HFF-Myc (cell line): ENCODE measurements around the gene TBXAS1.

ENCODE experiments used
- DNase-seq: peaks from one replicate; pipeline ENCODE4 v3.0.0-alpha.2; 2011; ENCODE audit warnings: low read depth; ENCODE audit errors: extremely low read depth
- H3K4me3 ChIP-seq: replicated peaks from 2 replicates; pipeline ENCODE4 v1.5.1; 2011; ENCODE audit warnings: low read depth, mild to moderate bottlenecking, control low read depth, low read length
- TF ChIP-seq, protein P1 (sequence below): IDR thresholded peaks from 2 replicates; pipeline ENCODE4 v1.5.1; 2012; ENCODE audit warnings: mild to moderate bottlenecking, low read depth, low read length, control low read depth; ENCODE audit errors: missing control alignments

The TBXAS1 gene

DNA sequence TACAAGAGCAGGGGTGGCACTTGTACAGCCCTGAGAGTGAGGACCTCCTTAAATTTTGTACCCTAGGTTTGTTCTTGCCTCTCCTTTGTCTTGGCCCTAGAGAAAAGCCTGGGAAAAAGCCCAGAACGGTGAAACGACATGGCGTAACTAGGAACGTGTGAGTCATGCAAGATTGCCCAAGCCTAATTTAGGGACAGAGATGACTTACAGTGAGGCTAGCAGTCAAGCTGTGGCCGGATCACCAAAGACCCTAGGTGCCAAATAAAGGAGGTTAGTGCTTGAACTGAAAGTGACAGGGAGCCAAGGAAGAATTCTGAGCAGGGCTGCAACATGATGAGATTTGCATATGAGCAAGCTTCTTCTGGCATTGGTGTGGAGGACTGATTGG lies 25.1 kb downstream of the TBXAS1 start:
- TF ChIP-seq, protein P1, sequence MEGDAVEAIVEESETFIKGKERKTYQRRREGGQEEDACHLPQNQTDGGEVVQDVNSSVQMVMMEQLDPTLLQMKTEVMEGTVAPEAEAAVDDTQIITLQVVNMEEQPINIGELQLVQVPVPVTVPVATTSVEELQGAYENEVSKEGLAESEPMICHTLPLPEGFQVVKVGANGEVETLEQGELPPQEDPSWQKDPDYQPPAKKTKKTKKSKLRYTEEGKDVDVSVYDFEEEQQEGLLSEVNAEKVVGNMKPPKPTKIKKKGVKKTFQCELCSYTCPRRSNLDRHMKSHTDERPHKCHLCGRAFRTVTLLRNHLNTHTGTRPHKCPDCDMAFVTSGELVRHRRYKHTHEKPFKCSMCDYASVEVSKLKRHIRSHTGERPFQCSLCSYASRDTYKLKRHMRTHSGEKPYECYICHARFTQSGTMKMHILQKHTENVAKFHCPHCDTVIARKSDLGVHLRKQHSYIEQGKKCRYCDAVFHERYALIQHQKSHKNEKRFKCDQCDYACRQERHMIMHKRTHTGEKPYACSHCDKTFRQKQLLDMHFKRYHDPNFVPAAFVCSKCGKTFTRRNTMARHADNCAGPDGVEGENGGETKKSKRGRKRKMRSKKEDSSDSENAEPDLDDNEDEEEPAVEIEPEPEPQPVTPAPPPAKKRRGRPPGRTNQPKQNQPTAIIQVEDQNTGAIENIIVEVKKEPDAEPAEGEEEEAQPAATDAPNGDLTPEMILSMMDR: no peak
- H3K4me3 ChIP-seq: no peak overlapping the region
- no peak for DNase-seq

GRCh38 chr7:139854803-139855497 lies 25.9 kb downstream of the TBXAS1 start:
- TF ChIP-seq, protein P1: no peak
- H3K4me3 ChIP-seq: no peak overlapping the region
- no peak for DNase-seq

DNA sequence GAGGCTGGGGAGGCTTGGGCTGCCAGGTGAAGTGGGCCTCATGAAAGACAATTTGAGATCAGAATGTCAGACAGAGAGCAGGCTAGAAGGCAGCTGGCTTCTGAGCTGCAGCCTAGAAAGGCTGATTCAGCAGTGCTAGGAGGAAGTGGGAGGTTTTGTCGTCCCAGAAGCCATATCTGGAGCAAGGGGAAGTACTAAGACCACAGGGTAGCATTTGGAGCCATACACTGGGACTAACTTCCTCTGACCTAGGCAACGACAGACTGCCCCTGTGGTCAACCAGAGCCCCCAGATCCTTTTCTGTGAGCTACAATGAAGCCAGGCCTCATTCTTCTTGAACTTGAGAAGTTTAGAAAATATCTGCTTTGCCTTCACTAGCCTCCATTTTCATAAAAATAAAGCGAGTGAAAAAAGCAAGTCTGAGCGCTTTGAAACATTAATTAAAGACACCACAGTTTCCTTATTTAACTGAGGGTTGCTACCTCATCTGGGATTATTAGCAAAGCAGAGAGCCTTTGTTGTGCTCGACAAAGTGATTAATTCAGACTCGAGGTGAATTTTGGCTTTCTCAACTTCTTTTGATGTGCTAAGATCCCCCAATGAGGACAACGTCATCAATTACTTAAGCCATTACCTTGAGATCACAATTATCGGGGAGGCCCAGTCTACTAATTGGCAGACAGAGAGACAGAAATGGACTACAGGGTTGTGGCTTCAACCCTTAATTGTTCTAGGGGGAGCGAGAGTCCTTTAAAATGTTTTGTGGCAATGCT lies 26.6 kb downstream of the TBXAS1 start:
- H3K4me3 ChIP-seq: no peak overlapping the region
- no peak for DNase-seq
- TF ChIP-seq, protein P1: no peak

- no peak for DNase-seq
- TF ChIP-seq, protein P1: no peak
- H3K4me3 ChIP-seq: no peak overlapping the region
Measured at GRCh38 chr7:139857791-139858190, 28.7 kb downstream of the TBXAS1 start.

- DNase-seq: no peak
Measured at GRCh38 chr7:139860090-139860775, 31.2 kb downstream of the TBXAS1 start.

GRCh38 chr7:139861803-139862202 lies 32.7 kb downstream of the TBXAS1 start:
- DNase-seq: no peak

More at GRCh38 chr7:139860090-139860775, 31.2 kb downstream of the TBXAS1 start:
- TF ChIP-seq, protein P1: no peak
- H3K4me3 ChIP-seq: no peak overlapping the region

More at GRCh38 chr7:139861803-139862202, 32.7 kb downstream of the TBXAS1 start:
- TF ChIP-seq, protein P1: no peak
- H3K4me3 ChIP-seq: no peak overlapping the region
